ENCODE results near the gene SPDYE2.
"Not testable (repeated sequence)": the region's sequence is repeated elsewhere in the genome, so short reads cannot be mapped to it uniquely, and the experiment has no call there.

DNA sequence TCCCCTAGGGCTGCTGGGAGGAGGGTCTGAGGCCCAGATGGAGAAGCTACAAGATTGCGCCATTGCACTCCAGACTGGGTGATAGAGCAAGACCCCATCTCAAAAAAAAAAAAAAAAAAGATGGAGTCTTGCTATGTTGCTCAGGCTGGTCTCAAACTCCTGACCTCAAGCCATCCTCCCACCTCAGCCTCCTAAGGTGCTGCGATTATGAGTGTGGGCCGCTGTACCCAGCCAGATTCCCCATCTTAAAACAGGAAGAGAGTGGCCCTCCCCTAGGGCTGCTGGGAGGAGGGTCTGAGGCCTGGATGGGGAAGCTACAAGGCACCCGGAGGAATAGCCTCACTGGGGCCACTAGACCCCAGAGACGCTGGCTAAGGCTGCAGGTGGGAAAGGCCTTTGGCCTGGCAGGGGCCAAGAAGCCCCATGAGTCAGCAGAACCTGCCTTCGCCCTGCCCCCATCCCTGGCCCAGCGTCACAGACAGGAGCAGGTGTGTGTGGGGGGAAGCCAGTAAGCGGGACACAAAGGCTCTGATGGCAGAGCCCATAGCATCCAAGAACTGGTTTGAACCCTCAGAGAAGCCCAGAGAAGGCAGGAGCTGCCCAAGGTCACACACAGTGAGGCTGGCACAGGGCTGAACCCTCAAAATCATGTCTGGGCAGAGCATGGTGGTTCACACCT is 43.5 kb upstream of the SPDYE2 start:
- not testable (repeated sequence) for TF ChIP-seq EZH2phosphoT487 (IDR thresholded peaks at IDR 0.05; ENCODE audit: low read depth, severe bottlenecking, unreplicated experiment); CTCF (IDR thresholded peaks at IDR 0.05; ENCODE audit: poor library complexity)

All from hepatocyte (in vitro differentiated cells).